ENCODE results near the gene COMMD3.
"Not testable (repeated sequence)": the region's sequence is repeated elsewhere in the genome, so short reads cannot be mapped to it uniquely, and the experiment has no call there.

COMMD3 gene

DNA sequence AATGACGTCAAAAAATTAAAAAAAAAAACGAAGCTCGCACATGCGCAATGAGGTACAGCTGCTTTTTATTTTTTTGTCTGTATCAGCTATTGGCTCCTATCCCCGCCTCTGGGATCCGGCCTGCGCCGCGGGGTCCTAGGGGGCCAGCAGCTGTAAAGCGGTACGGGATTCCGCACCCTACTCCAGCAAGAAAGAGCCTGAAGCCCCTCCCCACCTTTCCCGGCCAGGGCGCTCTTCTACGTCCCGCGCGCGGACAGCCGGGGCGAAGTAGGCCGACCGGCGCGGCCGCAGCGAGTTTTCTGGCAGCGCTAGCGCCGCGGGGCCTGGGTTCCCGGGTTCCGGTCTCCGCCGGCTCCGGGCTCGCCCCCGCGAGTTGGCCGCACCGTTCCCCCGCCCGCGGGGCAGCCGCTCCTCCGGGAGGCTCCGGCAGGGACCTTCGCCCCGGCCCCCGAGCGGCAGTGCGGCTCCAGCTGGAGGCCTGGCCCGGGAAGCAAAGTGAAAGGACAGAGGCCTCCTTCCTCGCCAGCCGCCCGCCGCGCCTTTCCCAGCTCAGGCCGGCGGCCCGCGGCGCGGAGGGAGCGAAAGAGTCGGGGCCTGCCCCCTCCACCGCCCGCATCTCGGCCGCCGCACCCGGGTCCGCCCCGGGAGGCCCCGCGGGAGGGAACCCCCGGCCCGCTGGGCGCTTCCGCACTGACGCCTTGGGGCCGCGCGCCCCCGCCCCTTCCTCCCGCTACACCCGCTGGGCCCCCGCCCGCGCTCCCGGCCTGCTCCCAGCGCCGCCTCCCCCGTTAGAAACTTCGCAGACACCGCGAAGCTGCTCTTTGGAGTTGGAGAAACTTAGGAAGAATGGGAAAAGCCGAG, 24.4 kb downstream of the COMMD3 start:
- peak; percentile 70 for DNase-seq

DNA sequence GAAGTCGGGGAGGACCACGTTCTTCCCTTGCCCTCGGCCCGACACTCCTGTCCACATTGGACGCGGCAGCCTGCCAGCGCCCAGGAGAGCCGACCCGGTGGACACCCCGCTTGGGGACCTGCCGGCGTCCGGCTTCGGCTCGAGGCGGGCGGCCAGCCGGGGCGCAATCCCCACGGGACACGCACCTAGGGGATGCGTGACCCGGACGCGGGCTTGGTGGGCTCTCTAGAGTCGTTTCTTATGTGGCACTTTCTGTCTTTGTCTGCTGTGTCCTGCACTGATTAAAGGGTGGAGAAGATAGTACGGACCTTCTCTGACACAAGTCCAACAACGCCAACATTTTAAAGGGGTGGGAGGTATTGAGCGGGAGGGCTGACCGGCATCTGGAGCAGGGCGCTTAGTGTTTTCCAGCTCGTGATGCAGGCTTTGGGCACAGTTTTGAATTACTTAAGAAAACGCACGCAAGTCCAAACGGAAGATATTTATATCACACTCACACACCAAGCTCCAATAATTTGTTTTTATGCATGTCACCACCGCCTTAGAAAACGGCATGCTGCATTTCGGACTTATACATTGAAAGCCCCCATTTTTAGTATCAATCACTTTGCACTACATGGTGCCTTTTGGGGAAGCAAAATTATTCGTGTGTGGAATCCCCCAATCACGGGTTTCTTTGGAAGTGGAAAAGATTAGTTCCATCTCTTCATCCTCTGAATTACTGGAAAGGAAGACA, 25.2 kb downstream of the COMMD3 start:
- no peak for DNase-seq

DNA sequence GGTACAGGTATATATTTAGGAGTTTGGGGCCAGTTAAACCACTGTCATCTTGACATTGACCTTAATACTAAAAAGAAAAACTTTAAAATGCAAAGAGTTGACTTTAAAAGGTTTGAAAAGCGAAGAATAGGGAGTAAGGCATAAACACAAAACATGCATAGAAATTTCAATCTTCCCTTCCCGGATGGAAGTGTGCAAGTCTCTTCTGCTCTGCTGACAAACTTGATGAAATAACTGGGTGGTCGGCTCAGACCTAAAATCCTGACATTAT, 25.7 kb downstream of the COMMD3 start:
- no peak for DNase-seq

DNA sequence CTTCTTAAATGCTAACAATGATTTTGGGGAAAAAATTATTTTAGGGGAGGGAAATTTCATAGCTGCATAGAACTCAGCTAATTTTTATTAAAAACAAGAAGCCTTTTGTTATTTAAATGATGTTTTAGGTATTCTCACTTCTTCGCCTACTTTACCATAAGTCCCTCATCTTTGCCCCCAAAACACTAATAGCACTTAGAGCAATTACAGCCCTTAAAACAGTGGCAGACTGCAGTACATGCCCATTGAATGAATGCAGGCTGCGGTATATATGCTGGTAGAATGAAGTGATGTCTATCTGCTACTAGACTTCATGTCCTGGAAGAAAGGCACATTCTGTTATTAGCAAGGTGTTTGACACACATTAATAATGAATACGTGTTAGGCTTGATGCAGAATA, 26.2 kb downstream of the COMMD3 start:
- no peak for DNase-seq

GRCh38 chr10:22343731-22344130, 27.5 kb downstream of the COMMD3 start:
- no peak for DNase-seq

DNA sequence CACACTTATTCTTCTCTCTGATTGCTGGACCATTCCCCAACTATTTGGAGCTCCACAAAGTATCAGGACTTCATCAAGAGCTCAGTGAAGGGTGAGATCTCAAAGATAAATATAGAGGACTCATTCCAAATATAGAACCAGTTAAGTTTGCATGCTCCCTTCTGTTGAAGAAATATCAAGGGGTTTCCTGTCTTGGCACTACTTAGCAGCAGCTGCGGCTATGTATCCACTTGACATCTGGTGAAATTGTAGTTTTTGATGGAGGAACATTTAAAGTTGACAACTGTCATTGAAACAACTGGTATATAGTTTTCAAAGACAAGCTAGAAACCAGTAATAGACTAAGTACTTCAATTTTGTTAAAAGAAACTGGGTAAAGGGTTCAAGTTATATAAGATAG, 28.1 kb downstream of the COMMD3 start:
- no peak for DNase-seq

GRCh38 chr10:22344781-22345300, 28.7 kb downstream of the COMMD3 start:
- no peak for DNase-seq

DNA sequence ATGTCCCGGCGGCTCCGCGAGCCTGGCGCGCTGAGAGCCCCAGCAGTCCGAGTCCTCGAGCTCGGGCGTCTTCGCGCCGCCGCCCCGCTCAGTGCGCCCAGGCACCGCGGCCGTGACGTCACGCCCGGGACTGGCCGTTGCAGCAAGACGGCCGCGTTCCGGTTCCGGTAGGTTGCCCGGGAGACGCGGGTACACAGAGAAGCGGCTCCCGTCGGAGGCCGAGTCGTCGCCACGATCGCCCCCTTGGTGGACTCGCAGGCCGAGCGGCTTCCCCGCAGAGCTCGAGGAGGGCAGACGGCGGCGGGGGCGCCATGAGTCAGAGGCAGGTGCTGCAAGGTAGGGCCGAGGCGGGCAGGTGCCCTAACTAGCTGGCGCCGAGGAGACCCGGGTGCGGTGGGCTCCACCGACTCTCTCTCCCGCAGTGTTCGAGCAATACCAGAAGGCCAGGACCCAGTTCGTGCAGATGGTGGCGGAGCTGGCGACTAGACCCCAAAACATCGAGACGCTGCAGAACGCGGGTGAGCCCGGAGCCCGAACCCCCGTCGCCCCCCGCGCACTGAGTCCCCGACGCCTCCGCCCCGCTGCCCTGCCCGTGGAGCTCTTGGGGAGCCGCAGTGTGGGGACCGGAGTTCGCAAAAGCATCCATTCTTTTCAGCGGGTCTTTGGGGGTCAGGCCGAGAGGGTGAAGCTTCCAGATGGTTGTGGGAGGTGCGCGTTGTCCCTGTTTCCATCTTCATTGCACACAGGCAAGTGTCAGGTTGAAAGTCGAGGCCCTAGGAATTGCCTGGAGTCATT, 29.3 kb downstream of the COMMD3 start, which contains the start of gene SPAG6:
SPAG6 (plus strand) TSS at position 196 of the 795 bp plus-strand sequence; CDS start at position 312, 116 bp downstream.
- peak; percentile 72 for DNase-seq

DNA sequence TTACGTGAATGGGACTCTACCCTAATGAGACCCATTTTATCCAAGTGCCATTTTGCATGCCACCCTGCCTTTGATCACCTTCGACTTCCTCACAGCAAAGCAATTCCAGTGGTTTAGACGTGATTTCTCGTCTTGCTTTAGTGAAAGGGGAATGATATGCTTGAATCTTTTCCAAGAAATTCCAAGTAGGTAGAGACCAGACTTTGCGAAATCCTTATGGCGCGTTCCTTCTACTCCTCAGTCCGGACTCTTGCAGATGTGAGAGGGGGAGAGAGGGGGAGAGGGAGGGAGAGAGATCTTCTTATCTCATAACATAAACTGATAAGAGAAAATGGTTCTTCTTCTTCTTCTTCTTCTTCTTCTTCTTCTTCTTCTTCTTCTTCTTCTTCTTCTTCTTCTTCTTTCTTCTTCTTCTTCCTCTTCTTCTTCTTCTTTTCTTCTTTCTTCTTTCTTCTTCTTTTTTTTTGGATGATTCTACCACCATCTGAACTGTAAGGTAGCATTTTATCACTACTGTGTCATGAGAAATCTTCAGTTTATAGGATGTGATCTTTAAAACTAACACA, 30.0 kb downstream of the COMMD3 start:
- no peak for DNase-seq

DNA sequence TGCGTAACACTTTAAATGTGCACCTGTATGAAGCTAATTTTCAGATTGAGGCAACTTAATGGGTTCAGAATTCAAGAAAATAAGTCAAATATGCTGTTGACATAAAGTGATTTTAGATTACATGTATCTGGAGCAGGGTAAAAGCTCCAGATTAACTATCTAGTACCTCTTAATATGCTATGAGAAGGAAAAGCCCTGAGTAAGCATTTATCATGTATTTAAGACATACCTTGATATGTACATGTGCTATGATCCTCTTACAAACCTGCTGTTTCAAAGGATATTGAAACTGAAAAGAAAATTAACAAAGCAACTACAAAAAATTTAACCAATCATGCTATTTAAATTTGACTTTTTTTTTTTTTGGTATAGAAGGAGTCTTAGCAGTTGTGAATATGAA, 33.6 kb downstream of the COMMD3 start:
- DNase-seq: no peak

DNA sequence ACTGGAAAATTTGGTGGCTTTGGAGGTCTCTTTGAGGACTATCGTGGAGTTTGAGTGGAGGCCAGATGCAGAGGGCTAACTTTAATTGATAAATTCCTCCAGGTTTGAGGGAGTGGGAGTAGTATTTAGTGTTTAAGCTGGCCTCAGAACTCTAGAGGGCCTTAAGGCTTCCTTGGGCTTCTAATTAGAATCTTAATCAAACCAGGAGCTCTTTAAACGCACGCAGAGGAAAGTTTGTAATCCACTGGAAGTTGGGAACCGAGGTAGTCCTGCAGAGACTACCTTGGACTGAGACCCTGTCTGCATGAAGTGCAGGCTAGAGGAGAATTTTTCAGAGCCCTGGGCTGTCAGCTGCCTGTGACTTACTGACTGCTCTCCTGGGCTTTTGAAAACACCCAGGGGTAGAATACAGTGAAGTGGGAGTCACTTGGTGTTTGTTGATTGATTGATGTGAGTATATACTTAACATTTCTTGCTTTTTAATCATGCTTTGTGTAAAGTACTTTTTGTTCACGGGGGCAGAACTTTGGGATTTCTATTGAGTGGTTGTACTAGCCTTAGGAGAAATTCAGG, 35.0 kb downstream of the COMMD3 start:
- no peak for DNase-seq

DNA sequence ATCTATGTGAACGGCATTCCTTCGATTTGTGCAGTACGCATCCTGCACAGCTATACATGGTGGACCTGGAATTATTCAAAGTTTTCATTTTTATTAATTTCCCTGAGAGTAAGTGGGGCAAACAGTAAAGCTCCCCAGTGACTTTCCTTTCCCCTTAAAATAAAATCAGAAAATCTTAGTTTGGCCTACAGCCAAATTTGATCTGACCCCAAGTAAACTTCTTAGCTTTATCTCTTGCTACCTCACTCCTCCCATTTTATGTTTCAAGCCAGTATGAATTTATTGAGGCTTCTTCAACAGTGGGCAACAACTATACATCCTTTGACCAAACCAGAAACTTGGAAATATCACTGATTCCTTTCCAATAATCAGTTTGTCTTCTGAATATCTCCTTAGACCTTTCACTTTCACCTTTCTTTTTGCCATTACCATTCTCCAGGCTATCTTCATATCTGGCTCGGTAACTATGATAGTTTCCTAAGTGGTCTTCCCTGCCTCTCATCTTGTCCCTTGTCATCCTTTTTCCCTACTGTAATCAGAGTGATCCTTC, 40.2 kb downstream of the COMMD3 start:
- no peak for DNase-seq

GRCh38 chr10:22357770-22358169, 41.6 kb downstream of the COMMD3 start:
- not testable (repeated sequence) for DNase-seq

DNA sequence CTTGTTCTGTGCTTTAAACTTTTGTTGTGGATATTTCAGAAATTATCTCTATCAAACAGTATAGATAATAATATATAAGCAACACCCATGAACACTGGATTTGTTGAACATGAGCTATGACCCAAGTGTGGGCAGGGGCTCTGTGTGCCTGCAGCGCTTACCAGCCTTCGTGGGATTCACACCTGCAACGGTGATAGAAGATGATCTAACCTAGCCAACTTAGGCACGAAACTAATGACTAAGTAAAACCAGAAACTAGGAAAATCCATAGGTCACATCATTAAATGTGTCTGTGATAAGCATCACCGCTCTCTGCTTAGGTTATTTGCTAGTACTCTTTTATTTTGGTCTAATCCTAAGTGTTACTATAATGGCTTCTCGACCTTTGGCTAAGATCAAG, 47.1 kb downstream of the COMMD3 start:
- DNase-seq: peak; percentile 24

- DNase-seq: no peak
Measured at GRCh38 chr10:22364407-22365140, 48.4 kb downstream of the COMMD3 start.

- DNase-seq: no peak
Measured at GRCh38 chr10:22365233-22365632, 49.0 kb downstream of the COMMD3 start.

DNA sequence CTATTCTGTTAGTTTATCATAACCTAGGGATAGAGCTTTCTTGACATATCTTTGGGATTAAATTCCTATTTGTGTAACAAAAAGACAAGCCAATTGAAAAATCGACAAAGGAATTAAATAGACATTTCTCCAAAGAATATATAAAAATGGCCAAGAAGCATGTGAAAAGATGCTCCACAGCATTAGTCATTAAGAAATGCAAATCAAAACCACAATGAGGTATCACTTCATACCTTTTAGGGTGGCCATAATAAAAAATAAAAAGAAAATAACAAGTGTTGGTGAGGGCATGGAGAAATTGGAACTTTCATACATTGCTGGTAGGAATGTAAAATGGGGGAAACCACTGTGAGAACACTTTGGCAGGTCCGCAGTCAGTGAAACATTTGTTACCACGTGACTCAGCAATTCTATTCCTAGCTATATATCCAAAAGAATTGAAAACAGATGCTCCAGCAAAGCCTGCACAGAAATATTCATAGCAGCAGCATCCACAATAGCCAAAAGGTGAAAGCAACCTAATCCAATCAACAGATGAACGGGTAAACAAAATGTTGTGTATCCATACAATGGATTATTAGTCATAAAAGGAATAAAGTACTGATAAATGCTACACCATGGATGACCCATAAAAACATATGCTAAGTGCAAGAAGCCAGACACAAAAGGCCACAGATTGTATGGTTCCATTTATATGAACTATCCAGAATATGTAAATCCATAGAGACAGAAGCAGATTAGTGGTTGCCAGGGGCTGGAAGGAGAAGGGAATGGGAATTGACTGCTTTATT, 49.7 kb downstream of the COMMD3 start:
- no peak for DNase-seq

DNA sequence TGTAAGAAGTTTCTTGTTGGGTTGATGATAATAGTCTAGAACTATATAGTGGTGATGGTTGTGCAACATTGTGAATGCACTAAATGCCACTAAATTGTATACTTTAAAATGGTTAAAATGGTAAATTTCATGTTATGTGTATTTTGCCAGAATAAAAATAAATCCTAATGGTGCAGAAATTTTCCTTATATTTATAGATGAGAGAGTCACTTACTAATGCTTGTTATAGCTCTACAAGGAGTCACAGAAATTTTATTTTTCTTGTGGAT, 50.2 kb downstream of the COMMD3 start:
- DNase-seq: no peak

DNA sequence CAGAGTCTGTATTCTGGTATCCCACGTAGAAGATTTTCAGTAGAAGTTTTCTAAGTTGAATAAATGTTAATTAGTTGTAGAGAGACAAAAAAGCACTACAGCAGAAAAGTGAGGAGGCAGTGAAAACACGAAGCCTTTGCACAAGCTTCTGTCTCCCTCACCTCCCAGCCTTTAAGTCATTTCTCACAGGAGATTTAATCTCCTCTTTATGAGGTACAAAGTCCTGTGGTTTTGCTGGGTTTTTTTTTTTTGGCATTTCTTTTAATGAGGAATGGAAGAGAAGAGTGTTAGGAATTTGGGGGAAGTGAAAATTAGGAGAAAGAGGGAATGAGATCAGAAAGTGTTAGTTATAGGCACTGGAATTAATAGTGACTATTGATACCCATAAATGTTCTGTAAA, 50.6 kb downstream of the COMMD3 start:
- no peak for DNase-seq

DNA sequence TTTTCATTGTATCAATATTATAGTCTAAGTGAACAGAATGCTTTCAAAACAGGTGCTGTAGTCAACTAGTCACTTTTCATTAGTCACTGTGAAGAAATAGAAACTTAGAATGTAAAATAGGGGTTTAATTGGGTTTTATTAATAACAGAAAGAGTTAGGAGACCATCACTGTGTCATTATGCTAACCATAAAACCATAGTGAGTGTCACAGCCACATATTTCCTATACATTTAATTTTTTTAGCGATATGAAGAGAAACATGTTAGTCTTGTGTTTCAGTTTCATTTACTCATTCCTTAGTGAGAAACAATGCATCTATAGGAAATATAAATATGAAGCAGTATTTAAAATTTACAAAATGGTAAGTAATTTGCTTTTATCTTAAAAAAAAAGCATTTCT, 51.3 kb downstream of the COMMD3 start:
- DNase-seq: peak; percentile 22

DNA sequence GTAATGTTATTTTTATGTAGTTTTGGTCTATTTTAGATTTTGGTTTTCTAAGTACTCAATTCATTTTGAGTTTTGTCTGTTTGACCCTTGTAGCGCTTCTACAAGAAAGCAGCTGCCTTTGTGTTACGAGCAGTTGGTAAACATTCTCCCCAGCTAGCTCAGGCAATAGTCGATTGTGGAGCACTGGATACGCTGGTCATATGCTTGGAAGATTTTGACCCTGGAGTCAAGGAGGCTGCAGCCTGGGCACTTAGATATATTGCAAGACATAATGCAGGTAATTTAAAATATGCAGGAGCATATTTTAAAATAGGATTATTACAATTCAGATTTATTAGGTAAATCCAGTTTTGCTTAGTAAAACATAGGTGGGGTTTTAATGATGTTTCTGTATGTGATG, 52.2 kb downstream of the COMMD3 start:
- no peak for DNase-seq

All from activated CD4-positive, alpha-beta T cell treated with anti-CD3 and anti-CD28 coated beads, Interleukin-2, Interleukin-6, amounts not matched to agents 100 ng/mL and 50 ng/mL, durations not matched to agents 16 hours and 8 hours (primary cell).